GM08714 (cell line): ENCODE data around the gene CEP170B.
"Not testable (repeated sequence)": the region's sequence is repeated elsewhere in the genome, so short reads cannot be mapped to it uniquely, and the experiment has no call there.

ENCODE experiments used
- H3K4me3 ChIP-seq: fragments of 200-500 bp; sonication (Bioruptor generic); 2 replicates; pipeline ENCODE4 v1.5.1; 2014; ENCODE audit warnings: mild to moderate bottlenecking, low read length, inconsistent platforms
- ZNF274 ChIP-seq: IDR thresholded peaks from 2 replicates; pipeline ENCODE4 v1.6.1; 2012; ENCODE audit warnings: mild to moderate bottlenecking, low read depth, low read length

CEP170B gene

DNA sequence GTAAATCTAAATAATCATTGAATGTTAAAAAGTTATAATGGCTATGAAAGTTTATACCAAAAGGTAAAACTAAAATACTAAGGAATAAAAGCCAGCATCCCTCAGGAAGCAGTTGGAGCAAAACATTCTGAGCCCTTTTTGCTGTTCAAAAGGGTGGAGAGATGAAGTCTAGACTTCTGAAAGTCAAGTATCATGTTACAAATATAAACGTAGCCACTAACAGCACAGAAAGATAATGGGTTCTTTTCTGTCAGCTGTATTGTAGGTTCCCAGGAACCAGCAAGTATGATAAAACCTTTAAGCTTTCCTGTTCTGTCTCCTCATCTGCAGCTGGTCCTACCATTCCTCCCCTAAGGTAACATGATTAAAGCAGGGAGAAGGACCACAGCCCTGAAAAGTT is 43.2 kb downstream of the CEP170B start:
- TF ChIP-seq ZNF274: no peak
- no peak overlapping the region for H3K4me3 ChIP-seq

DNA sequence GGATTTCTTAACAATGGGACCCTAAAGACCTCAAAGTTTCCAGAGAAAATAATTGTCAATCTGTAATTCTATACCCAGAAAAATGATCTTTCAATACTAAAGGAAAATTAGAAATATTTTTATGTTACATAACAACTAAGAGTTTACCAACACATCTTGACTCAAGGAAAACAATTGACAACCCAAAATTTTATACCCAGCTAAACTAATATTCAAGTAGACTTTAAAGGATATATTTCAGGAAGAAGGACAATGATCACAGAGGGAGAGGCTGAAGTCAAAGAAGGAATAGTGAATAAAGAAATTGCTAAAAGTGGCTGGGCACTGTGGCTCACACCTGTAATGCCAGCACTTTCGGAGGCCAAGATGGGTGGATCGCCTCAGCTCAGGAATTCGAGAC is 47.0 kb downstream of the CEP170B start:
- TF ChIP-seq ZNF274: no peak
- no peak overlapping the region for H3K4me3 ChIP-seq

DNA sequence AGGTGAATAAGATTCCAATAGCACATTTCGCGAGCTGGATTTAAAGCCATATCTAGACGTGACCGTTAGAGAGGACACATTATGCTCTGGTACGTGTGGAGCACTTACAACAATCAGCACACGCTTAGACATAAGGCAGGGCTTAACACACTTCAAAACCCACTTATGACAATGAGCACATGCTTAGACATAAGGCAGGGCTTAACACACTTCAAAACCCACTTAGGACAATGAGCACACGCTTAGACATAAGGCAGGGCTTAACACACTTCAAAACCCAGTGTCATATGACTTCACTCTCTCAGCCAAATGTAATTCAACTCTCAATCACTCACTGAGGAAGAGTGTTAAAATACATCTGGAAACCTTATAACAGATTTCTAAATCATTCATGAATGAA is 48.4 kb downstream of the CEP170B start:
- H3K4me3 ChIP-seq: no peak overlapping the region
- TF ChIP-seq ZNF274: no peak

DNA sequence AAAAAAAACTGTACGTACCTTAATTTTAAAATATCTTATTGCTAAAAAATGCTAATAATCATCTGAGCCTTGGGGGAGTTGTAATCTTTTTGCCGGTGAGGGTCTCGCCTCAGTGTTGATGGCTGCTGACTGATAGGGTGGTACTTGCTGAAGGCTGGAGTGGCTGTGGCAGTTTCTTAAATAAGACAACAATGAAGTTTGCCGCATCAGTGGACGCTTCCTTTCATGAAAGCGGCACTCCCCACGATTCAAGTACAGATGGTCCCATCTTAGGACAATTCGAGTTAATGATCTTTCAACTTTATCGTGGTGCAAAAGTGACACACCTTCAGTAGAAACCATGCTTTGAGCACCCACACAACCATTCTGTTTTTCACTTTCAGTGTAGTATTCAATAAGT is 52.0 kb downstream of the CEP170B start:
- no peak for TF ChIP-seq ZNF274
- H3K4me3 ChIP-seq: no peak overlapping the region

- no peak overlapping the region for H3K4me3 ChIP-seq
- TF ChIP-seq ZNF274: no peak
These were observed 52.9 kb downstream of the CEP170B start for GRCh38 chr14:104917993-104918392.

DNA sequence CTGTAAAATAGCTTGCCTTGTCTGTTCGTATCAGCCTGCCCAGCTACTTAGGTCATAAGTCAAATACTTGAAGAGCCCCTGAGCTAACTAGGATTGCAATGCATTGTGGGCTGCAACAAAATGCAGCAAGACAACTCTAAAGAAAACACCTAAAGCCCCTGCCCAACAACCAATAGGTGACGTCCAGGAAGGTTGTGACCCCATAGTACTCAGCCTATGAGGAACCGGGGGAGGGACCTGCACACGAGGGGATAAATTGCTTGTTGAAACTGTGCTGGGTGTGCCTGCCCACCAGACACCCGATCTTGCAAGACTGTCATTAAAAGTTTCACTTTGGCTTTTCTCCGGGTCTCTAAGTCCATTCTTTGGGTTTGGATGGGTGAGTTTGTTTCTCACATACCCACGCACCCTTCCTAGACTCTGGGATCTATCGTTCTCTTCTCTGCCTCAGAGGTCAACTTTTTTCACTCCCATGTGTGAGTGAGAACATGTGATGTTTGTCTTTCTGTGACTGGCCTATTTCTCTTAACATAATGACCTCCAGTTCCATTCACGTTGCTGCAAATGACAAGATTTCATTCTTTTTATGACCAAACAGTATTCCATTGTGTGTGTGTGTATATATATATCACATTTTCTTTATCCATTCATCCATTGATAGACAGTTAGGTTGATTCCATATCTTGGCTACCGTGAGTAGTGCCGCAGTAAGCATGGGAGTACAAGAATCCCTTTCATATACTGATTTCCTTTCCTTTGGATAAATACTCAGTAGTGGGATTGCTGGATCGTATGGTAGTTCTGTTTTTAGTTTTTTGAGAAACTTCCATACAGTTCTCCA is 54.3 kb downstream of the CEP170B start:
- not testable (repeated sequence) for H3K4me3 ChIP-seq

DNA sequence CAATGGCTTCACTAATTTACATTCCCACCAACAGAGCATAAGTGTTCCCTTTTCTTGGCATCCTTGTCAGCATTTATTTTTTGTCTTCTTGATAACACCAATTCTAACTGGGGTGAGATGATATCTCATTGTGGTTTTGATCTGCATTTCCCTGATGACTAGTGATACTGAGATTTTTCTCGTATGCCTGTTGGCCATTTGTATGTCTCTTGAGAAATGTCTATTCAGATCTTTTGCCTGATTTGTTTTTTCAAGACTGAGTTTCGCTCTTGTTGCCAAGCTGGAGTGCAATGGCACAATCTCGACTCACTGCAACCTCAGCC is 54.9 kb downstream of the CEP170B start:
- no peak overlapping the region for H3K4me3 ChIP-seq
- TF ChIP-seq ZNF274: no peak

DNA sequence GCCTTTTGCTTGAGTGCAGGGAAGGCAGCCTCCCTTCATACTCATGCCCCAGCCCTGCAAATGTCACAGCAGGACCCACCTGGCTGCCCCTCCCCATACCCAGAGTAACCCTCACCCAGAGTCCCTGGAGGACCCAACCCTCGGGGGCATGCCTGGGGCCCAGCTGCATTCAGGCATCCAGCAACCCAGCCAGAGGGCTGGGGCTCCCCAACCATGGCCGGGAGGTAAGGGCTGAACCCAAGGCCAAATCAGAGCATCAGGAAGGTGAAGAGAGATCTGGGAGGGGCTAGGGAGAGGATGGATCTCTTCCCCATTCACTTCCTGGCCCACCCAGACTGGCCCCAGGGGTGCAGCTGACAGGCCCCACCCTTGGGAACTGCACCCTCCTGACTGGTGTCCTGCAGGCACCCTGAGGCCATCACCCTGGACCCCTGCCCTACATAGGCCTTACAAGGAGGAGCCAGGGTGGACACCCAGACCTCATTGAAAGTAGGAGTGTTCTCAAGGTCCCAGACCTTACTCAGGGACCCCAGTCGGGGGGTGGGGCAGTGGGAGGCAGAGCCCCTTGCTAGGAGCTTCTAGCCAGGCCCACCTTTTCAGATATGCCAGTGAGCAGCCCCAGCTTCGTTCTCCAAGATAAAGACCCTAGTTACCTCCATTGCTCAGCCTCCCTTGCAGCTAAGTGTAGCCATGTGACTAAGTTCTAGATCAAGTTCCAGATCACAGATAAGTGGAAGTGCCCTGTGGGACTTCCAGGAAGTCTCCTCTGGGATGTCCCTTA is 58.8 kb downstream of the CEP170B start:
- no peak overlapping the region for H3K4me3 ChIP-seq
- TF ChIP-seq ZNF274: no peak

- H3K4me3 ChIP-seq: peak within 1 kb of the TSS; percentile 40; the same call in 1 of the 2 replicates
- no peak for TF ChIP-seq ZNF274
These were observed 59.5 kb downstream of the CEP170B start, which contains the start of gene PLD4 for GRCh38 chr14:104924421-104925213. PLD4 (plus strand) TSS chr14:104924879; CDS start chr14:104927141, 2,262 bp downstream.

DNA sequence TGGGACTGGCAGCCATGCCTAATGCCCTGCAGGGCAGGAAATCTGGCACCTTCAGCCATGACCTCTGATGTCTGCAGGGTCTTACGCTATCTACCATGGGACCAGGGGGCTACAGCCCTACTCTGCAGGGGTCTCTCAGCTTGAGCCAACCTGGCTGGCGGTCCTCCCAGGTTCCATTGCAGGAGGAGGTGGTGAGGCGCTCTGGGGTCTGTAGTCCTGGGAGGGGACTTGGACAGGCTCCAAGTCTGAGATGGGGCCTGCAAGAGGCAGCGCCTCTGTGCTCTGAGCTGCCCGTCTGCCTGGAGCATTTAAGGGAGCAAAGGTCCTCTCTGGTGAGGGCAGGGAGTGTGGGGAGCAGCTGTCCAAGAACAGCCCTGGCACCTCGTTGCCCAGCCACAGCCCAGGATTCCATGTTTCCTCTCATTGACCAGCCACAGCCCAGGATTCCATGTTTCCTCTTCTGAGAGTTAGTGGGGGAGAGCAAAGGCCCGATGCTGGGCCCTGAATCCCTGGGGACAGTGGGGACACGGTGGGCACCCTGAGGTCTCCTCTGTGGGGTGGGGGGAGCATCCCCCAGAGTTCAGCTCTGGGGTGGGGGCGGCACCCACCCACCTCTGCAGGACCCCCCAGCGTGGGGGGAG is 60.3 kb downstream of the CEP170B start:
- TF ChIP-seq ZNF274: no peak
- H3K4me3 ChIP-seq: peak overlapping the region; percentile 40; the same call in 1 of the 2 replicates

DNA sequence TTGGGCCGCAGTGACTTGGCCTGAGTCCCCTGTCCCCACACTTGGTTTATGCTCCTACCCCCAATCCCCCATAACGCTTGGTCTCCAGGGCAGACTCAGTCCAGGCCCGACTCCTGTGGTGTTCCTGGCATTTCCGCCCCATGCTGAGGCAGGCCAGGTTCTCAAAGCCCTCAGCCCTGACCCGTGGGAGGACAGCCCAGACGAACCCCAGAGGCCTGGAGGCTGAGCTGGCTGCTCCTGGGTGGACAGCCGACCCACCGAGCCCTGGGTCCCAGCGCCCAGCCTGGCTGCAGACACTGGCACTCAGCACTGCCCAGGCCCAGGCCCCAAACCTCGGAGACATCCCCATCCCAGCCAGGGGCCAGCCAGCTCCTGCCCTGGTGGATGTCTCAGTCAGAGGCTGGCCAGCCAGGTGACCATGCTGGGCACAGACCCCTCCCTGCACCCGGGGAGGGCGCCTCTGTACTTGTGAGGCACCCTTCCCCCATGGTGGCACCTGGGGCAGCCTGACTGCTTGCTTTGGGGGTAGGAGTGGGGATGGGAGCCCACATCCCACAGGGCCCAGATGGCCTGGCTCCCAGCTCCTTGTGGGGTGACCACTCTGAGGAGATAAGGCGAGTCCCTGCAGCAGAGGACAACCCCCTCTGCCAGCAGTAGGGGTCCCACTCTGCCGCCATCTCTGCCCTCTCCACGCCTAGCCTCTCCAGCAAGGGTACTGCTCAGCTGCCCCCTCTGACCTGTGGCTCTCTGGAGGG is 61.0 kb downstream of the CEP170B start:
- TF ChIP-seq ZNF274: no peak
- H3K4me3 ChIP-seq: peak overlapping the region; percentile 40; the same call in 1 of the 2 replicates

DNA sequence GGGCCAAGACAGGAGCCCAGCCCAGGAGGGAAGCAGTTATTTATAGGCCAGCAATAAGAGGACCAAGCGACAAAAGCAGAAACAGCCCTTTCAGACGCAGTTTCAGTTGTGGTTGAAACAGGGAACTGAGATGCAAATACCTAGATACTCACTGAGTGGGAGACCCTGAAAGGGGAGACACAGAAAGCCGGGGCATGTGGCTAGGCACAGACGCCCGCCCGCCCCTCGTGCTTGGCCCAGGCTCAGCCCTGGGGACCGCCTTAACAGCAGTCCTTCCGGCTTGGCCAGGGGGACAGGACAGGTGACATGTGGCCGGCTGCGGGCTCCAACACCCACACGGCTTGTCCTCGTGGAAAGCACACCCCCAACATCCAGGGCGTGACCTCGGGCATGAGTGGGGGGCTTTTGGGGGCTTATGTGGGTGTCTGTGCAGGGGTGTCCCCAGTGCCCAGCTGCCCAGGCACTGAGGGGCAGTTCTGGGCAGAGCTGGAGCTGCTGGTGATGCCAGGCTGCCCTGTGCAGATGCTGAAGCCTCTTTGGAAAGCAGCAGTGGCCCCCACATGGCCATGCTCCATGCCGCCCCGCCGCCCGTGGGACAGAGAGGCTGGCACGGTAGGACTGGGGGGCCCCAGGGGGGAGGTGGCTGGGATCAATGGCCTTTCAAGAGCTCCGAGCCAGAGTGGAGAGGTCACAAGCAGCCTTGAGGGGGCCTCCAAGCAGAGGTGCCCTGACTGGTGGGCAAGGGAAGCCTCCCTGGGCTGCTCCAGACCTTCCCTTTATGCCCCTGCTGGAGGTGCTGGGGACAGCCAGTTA is 61.8 kb downstream of the CEP170B start:
- TF ChIP-seq ZNF274: no peak

More for the DNA sequence above, 61.8 kb downstream of the CEP170B start:
- no peak overlapping the region; the same call in 1 of the 2 replicates for H3K4me3 ChIP-seq
